RWPE2 (cell line): Measurements from ENCODE around the gene IRF1.
A peak's percentile ranks its signal among the peaks of the same experiment; 100 is the strongest.

ENCODE experiments used
- ATAC-seq: fragments of 200-7000 bp; cut with Tn5 transposase; 3 replicates; pipeline ENCODE4 v1.9.1; 2021; ENCODE audit warnings: low read depth
- DNase-seq: peaks from one replicate; pipeline ENCODE4 v3.0.0-alpha.2; 2020; ENCODE audit warnings: low spot score
- H3K27ac ChIP-seq: fragments of 450-650 bp; 2 replicates; pipeline ENCODE4 v1.5.1; 2017; ENCODE audit warnings: mild to moderate bottlenecking; ENCODE audit not compliant: poor library complexity, severe bottlenecking
- H3K27me3 ChIP-seq: fragments of 250-450 bp; sonication (Bioruptor Pico); 2 replicates; pipeline ENCODE4 v1.5.1; 2021; ENCODE audit warnings: mild to moderate bottlenecking, moderate library complexity; ENCODE audit not compliant: insufficient read depth, poor library complexity, severe bottlenecking
- H3K36me3 ChIP-seq: fragments of 250-450 bp; sonication (Bioruptor Pico); 2 replicates; pipeline ENCODE4 v1.5.1; 2020; ENCODE audit warnings: low read depth, mild to moderate bottlenecking, moderate library complexity
- H3K4me1 ChIP-seq: fragments of 250-450 bp; sonication (Bioruptor Pico); 2 replicates; pipeline ENCODE4 v1.5.1; 2021; ENCODE audit warnings: mild to moderate bottlenecking, moderate library complexity; ENCODE audit not compliant: insufficient read depth, poor library complexity, severe bottlenecking
- H3K4me3 ChIP-seq: fragments of 250-450 bp; sonication (Bioruptor Pico); 2 replicates; pipeline ENCODE4 v1.5.1; 2021; ENCODE audit warnings: mild to moderate bottlenecking, moderate library complexity; ENCODE audit not compliant: severe bottlenecking
- H3K9me3 ChIP-seq: fragments of 250-450 bp; sonication (Bioruptor Pico); 2 replicates; pipeline ENCODE4 v1.5.1; 2021; ENCODE audit warnings: mild to moderate bottlenecking, moderate library complexity; ENCODE audit not compliant: severe bottlenecking
- CTCF ChIP-seq: fragments of 450-650 bp; IDR thresholded peaks from one replicate; pipeline ENCODE4 v1.5.1; 2017; ENCODE audit warnings: mild to moderate bottlenecking, moderate library complexity; ENCODE audit not compliant: poor library complexity, severe bottlenecking

IRF1 gene

GRCh38 chr5:132495667-132496190 is 5.2 kb upstream of the IRF1 start:
- Histone ChIP-seq H3K27ac (peak overlapping the region; percentile 82), H3K27me3 (no peaks in the 10 kb centered on the region), H3K9me3 (no peaks in the 10 kb centered on the region), H3K4me1 (peaks cover 38% of the 10 kb centered on the region), H3K36me3 (no peaks in the 10 kb centered on the region), H3K4me3 (peak overlapping the region; percentile 56)
- ATAC-seq = peak; percentile 53
- TF ChIP-seq CTCF = no peak
- peak; percentile 89 for DNase-seq

GRCh38 chr5:132493821-132494220 is 3.2 kb upstream of the IRF1 start:
- ATAC-seq (no peak), DNase-seq (no peak)
- no peak overlapping the region for H3K4me3 ChIP-seq
- TF ChIP-seq CTCF = no peak
- peaks cover 41% of the 10 kb centered on the region for H3K4me1 ChIP-seq
- H3K9me3 ChIP-seq = no peaks in the 10 kb centered on the region
- no peak overlapping the region for H3K27ac ChIP-seq
- H3K27me3 ChIP-seq = no peaks in the 10 kb centered on the region
- H3K36me3 ChIP-seq = peaks cover 4% of the 10 kb centered on the region

GRCh38 chr5:132493241-132493640 is 2.7 kb upstream of the IRF1 start:
- Histone ChIP-seq H3K9me3 (no peaks in the 10 kb centered on the region), H3K4me1 (peaks cover 40% of the 10 kb centered on the region), H3K36me3 (peaks cover 10% of the 10 kb centered on the region), H3K27ac (no peak overlapping the region), H3K4me3 (no peak overlapping the region), H3K27me3 (no peaks in the 10 kb centered on the region)
- TF ChIP-seq CTCF = no peak
- DNase-seq (peak; percentile 35), ATAC-seq (no peak)

GRCh38 chr5:132492386-132493125 is 2.0 kb upstream of the IRF1 start:
- peaks cover 33% of the 10 kb centered on the region for H3K4me1 ChIP-seq
- H3K36me3 ChIP-seq = peaks cover 17% of the 10 kb centered on the region
- H3K4me3 ChIP-seq = no peak overlapping the region
- no peak overlapping the region for H3K27ac ChIP-seq
- H3K27me3 ChIP-seq = no peaks in the 10 kb centered on the region
- no peak for DNase-seq
- ATAC-seq = no peak
- no peak for TF ChIP-seq CTCF
- no peaks in the 10 kb centered on the region for H3K9me3 ChIP-seq
